Measurements from ENCODE around the gene VAV2.
"Not testable (repeated sequence)": the region's sequence is repeated elsewhere in the genome, so short reads cannot be mapped to it uniquely, and the experiment has no call there.

The VAV2 gene

DNA sequence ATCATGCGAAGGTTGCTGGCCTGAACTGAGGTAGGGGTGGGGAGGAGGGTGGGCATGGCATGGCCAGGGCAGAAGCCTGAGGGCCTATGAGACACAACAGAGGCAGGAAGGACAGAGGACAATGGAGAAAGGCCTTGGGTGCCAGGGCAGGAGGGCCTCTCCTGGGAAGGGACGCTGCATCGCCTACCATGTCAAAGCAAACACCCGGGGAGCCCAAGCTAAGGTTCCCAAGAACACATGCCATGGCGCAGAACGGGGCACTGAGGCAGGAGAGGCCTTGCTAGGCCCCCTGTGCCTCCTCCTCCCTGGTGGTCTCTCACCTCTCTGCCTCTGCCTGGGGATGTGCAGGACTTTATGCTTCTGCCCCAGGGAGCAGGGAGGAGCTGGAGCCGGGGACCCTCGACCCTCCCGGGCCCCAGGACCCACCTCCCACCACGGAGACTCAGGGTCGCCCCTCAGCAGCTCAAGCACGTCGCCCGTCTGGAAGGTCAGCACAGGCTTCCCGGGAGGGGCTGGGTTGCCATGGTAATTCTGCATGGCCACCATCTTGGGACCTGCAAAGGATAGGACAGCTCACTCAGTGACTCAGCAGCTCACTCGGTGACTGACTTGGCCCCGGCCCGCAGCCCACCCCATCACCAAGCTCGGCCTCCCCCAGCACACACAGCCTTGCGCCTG lies 213.6 kb downstream of the VAV2 start:
- DNase-seq, result no peak

DNA sequence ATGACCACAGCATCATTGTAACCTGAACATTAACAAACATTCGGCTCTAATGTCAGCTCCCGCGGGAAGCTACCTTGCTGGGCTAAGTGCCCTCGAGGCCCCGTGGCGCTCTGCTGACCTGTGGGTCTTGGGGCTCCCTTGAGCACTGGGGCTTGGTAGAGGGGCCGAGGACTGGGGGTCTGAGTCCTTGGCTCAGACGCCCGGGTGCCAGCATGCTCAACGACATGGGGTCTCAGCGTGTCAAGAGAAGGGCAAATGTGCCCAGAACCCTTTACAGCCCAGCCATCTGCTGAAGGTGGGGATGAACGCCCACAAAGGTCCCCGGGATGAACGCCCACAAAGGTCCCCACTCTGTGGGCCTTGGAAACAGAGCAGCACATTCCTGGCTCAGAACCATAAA lies 214.3 kb downstream of the VAV2 start:
- DNase-seq, result no peak

GRCh38 chr9:133777068-133777791 lies 214.9 kb downstream of the VAV2 start:
- no peak for DNase-seq

- no peak for DNase-seq
Measured at GRCh38 chr9:133775951-133776905, 215.9 kb downstream of the VAV2 start.

DNA sequence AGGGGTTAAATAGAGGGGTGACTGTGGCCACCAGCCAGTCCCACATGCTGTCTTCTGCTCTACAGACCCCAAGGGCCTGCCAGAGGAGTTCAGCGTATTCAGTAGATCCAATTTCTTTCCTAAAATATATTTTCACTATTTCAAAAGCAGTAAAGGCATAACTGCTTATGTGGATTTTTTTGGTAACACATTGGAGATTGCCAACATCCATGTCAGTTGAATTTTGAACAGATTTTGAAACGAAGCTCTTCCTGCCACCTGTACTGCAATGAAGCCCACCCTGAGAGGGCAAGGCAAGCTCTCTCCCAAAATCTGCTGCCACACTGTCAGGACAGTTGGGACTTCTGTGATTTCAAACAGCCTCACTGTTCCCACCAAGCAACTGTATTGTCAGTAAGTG lies 216.8 kb downstream of the VAV2 start:
- no peak for DNase-seq

DNA sequence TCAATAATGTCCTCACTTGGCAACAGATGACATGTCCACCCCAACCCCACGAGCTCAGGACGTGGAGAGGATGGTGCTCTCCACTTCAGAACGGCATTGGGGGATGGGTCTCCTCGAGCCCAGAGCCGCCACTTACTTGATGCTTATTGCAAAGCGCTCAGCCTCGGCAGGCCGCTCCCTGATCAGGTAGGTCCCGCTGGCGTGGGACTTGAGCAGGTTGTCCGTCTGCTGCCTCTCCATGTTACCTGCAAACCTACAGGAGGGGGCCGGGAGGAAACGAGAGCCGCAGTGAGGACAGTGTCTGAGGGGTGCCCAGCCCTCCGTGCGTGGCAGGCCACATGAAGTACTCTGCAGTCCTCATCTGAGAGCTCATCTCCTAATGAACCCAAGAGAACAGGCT lies 217.3 kb downstream of the VAV2 start:
- no peak for DNase-seq

GRCh38 chr9:133773889-133774655 lies 218.1 kb downstream of the VAV2 start:
- DNase-seq, result no peak

DNA sequence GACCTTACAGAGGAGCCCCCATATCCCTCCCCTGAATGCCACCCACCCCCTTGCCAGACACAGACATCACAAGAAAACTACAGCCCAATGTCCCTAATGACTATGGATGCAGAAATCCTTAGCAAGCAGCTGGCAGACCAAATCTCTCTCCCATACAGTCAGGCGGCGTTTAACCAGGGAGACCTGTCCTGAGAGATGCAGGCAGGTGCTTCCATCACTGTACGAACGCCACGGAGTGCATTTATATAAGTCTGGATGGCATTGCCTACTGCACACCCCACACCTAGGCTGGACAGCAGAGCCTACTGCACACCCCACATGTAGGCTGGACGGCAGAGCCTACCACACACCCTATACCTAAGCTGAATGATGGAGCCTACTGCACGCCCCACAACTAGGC lies 219.5 kb downstream of the VAV2 start:
- no peak for DNase-seq

DNA sequence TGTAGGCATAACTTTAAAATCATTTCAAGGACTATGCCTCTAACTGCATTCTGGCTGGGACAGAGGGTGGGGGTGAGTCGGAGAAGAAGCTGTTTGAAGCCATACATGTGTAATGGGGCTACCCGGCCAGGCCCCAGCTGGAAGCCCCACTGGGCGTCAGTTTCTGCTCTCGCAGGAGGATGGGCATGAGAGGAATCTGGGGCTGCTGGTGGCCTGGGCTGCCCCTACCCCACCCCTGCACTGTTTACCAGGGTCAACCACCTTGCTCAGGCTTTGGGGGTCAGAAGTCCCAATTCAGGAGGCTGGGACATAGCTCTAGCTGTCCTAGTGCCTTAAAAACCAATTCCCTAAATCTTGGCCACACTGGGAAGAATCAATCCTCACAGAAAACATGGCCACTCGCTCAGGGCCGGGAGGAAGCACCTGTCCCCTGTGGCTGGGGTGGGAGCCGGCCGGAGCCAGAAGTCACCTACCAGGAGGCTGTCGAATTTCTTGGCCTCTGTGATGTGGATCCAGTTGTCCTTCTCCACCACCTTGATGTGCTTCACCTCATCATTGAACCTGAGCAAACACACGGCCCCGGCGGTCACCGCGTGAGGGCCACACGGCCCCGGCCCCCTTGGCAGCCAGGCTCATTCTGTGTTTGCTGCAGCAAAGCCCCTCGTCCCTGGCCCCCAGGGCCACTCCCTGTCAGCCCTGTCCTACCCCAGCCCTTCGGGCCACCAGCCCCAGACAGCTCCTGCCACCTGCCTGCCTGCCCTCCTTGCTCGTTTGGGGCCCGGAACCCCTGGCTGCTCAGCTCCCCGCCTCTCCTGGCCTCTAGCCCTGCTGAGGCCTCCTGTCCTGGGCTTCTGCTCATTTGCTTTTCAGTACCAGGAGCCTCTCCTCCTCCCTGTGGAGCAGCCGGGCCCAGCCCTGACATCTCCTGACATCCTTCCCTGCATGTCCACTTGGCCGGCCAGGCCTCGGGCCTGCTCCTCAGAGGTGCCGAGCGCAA lies 220.3 kb downstream of the VAV2 start:
- no peak for DNase-seq

DNA sequence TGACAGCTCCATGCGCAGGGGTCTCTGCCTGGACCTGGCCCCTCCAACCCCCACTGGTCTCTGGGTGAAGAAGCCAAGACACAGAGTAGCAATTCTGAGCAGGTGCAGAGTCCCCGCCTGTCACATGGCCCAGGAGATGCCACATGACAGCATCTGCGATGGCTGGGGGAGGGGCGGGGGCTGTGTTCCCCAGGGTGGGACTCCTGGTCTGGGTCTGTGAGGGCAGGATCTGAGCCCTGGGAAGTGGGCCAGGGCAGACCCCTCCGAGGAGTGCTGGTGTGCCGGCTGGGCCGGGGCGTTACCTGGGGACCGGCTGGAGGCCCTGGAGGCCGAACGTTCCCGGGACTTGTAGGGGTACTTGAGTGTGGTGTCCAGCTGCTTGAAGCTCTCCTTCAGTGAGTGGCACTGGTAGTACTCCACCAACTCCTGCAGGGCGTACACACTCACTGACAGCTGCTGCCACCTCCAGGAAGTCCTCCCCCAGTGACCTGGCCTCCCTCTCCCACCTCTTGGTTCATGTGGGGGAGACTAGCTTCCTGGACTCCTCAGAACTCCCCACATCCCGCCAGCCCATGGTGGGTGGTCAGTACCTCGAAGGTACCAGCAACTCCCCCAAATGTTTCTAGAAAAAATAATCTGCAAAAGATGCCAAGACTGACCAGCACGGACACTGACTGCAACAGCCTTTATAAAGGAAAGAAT lies 221.9 kb downstream of the VAV2 start:
- no peak for DNase-seq

GRCh38 chr9:133769511-133770075 lies 222.5 kb downstream of the VAV2 start:
- DNase-seq, result no peak

- no peak for DNase-seq
Measured at GRCh38 chr9:133768859-133769510, 223.1 kb downstream of the VAV2 start.

DNA sequence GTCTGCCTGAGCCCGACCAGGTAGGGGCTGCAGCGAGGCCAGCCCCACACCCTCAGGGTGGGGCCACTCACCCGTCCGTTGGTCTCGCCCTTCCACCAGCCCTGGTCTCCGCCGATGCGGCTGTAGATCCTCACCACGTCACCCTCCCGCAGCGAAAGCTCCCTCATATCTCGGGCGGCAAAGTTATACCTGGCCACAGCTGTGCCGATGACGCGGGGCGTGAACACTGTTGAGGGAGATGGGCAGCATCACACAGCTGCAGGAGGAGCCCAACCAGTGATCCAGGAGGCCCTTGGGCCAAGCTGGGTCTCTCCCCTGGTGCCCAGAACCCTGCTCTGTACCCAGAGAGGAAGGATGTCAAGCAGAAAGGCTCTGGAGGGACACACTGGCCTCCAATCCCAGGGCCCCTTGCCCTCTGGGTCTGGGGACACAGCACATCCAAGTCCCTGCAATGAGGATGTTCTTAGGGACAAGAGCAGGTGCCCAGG lies 223.7 kb downstream of the VAV2 start:
- DNase-seq, result no peak

GRCh38 chr9:133767625-133768024 lies 224.5 kb downstream of the VAV2 start:
- DNase-seq, result no peak

DNA sequence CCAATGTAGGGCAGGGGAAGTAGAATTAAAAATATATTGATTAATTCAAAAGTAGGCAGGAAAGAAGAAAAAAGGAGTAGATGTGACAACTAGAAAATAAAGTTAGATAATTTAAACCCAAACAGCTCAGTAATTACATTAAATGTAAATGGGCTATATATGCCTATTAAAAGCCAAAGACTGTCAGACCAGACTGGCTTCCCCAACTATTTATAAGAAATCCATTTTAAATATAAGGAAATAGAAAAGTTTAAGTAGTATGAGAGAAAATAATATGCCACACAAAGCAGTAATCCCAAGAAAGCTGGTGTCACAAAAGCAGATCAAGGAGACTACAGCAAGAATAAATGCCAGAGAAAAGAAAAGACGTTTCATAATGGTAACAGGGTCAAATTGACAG lies 225.1 kb downstream of the VAV2 start:
- DNase-seq, result no peak

GRCh38 chr9:133766234-133766633 lies 225.9 kb downstream of the VAV2 start:
- not testable (repeated sequence) for DNase-seq

DNA sequence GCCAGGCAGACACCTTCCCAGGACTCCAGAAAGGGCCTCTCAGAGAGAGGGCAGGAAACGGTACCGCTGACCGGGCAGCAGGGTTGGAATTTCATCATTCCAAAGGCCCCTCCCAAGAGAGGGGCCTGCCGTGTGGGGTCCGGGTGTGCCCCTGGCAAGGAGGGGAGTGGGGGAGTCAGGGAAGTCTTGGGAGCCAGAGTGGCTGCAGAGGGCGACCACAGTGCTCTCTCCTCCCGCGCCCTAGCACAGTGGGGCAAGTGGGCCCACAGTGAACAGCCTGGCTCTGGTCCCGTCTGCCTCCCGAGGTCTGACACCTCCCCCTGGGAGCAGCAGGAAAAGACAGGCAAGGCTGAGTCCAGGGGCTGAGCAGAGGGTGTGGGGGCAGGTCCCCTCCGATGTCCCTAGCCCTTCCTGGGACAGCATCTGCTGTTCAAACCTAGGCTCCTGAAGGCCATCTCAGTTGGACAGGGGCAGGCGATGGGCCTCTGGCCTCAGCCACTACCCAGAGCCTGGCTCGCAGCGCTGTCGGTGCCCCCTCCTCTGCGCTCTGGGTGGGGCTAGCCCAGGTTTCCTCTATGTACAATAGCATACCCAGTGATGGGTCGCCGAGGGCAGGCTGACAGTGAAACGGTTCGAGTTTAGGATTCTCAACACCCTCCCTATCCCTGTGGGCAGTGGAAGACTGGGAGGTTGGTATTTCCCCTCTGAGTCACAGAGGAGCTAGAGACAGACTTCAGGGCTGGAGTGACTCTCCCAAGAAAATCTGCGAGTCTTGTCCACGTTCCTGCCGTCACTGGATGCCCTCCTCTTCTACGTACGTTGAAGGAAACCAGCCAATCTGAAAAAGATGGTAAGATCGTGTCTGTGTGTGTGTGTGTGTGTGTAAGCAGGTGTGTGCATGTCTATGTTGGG lies 228.6 kb downstream of the VAV2 start:
- no peak for DNase-seq

DNA sequence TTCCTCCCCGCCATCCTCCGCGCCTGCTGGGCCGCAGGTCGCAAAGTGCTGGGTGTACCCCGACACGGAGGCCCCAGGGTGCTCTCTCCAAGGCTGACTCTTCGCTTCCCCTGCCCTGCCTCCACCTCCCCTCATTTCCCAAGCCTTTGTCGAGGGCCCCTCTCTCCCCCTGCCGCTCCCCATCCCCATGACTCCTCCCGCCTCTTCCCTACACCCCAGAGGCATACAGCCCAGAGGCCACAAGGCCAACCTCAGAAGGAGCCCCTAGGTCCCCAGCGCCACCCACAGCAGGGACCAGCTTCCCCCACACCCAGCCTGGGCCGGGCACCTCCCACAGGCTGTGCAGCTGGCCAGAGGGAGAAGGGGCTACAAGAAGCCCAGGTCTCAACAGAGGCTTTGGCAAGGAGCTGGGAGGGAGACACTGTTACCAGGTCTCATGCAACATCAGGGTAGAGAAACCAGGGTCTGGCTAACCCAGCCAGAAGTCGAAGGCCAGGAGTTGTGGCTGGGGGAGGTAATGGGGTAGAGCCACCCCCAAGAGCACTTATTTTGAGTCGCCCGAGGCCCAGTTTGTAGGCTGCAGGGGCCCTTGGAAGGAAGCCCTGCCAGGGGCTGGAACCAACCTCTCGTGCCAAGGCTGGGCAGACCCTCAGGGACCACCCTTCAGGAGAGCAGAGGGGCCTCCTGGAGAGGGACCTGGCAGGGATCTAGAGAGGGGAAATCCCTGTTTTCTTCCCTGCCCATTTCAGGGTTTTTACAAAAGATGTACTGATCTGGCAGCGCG lies 229.4 kb downstream of the VAV2 start:
- no peak for DNase-seq

Measured in NCI-H345 (cell line).